Suppressor macrophage treated with lipopolysaccharide for 1 hour (primary cell): Measurements from ENCODE around the gene SORCS3.
A peak's percentile ranks its signal among the peaks of the same experiment; 100 is the strongest.

Experiments used
- DNase-seq, 3 donors: peaks; one replicate each; pipeline ENCODE4 v3.0.0-alpha.2; 2020 to 2022

Gene SORCS3

DNA sequence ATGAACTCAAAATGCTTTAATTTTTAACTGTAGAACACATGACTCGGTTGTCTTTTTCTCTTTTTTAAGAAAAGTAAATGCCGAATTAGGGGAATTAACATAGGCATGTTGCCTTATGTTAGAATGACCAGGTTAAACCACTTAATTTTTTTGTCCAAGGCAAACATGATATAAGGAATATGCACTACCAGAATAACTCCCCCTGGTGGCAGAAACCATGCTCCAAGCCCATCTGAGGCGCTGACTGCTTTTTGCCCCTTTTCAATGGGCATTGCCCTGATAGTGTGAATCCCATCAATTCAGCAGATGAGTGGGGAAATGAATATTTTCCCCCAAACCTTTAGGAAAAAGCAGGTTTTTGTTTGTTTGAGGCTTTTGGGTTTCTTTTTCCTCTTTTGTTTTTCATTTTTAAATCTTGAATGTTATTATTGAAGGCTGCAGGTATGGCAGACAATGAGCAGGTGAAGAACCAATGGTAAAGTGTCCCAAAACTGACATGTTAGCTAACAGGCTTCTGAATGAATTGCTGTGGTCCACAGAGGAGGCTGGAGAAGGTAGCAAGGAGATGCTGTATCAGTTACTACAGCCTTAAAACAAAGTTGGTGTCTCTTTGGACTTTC is 284.3 kb downstream of the SORCS3 start:
- DNase-seq = peak; percentile 57 to 67 (median 60)

DNA sequence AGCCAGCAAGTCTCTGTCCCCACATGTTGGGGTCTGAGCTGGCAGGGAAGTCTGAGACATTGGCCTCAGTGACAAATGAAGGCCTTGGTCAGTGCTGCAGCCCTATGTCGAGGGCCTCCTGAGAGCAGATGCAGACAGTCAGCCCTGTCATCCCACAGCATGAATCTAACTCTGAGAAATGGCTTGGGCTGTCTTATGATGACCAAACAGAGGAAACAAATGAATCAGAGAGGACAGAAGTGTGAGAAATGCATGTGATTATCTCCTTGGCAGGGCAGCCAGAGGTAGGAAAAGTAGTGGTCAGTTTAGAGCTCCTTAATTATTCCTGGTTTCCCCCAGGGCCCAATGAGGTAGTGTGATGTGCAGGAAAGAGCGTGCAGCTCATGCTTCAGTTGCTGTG is 287.6 kb downstream of the SORCS3 start:
- no peak for DNase-seq

DNA sequence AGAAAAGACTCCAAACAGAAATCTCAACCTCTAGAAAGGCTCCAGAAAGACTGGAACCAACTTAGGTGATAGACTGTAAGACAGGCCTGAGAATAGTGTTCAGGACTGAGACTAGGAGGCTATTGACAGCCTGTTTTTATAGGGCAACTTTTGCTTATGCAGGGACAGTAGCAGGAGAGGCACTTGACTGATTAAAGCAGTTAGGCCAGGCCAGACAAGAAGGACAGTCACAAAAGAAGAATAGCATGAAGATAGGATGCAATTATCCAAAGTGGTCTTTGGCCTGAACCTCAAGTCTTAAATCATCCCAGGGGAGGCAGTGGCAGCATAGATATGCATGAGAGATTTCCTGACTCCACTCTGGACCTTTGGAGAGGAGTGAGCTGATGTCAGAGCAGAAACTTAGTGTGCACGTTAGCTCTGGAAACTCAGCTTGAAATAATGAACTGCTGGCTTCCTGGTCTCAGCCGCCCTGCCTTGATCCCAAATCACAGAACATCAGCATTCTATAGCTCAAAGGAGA is 290.6 kb downstream of the SORCS3 start:
- DNase-seq = no peak

DNA sequence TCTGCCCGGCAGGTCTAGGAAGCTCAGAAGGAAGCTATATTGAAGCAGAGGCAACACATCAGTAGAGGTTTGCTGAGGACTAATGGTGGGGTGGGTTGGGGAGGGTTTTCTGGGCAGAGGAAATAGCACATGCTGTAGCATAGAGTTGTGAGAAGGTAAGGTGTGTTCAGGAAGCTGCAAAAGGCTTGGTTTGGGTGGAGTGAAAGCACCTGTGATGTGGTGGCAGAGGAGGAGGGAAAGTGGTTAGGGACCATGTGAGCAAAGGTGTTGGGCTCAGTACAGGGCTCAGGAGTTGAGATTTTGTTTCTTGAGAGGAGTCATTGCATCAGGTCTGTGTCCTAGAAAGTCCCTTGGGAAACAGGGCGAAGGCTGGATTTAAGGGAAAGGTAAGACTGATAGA is 294.6 kb downstream of the SORCS3 start:
- no peak for DNase-seq

DNA sequence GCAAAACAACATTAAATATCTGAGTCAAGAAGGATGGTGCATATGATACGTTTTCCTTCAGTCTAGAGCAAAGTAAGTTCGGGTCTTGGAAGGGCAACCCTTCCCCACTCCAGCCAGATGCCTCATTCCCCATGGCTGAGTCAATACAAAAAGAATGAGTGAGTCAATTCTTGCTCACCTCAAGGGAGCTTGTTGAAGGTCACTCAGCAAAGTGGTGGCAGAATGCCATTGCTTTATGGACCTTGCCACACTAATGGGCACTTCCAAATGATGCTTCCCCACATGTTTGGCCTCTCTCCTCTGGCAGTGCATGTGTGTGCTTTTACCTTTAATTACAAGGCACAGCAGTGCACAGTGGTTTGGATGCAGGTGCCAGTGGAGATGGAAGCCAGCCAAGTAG is 296.5 kb downstream of the SORCS3 start:
- no peak for DNase-seq

DNA sequence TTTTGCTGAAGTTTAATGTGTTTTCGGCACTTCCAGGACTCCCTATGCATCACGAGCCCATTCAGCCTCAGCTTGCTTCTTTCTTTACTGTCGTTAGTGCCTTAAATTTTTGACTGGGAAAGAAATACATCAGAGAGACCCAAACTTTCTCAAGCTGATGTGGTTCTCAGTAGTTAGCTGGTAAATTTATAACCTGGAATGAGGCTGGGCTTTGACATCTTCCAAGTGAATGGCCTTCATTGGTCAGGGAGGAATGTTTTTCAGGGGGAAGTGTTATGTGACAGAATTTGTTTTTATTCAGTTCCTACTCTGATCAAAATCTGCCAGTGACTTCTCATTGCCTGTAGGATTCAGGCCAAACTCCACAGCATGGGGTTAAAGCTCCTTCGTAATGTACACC is 296.9 kb downstream of the SORCS3 start:
- no peak for DNase-seq

DNA sequence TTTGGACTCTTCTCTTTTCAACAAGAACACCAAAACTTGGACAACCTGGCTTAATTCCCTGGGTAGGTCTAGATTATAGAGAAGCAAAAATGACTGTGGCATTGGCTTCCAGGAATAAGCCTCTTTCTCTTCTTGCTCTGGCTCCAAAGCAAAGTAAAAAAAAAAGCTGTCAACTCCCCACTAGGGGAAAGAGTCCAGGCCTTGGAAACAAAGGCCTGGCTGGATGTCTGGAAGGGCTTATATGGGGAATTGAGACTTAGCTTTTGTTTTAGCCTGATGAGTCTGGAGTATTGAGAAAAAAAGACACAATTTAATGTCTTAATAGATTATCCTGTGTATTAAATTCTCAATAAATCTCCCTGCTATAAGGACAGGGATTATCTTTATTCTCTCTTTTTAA is 300.6 kb downstream of the SORCS3 start:
- DNase-seq = no peak

DNA sequence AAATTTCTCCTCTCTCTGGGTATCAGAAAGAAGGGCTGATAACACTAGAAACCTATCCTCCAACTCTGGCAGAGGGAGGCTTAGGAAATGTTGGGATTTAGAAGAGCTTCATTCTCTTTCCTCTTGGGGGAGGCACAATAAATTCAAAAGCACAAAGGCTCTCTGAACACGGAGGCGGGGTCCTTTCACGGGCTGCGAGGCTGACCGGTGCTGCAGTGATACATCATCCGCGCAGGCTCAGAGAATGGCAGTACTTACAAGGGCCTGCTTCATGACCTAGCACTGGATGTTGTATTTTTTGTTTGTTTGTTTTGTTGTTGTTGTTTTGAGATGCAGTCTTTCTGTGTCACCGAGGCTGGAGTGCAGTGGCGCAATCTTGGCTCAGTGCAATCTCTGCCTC is 306.2 kb downstream of the SORCS3 start:
- DNase-seq = no peak

DNA sequence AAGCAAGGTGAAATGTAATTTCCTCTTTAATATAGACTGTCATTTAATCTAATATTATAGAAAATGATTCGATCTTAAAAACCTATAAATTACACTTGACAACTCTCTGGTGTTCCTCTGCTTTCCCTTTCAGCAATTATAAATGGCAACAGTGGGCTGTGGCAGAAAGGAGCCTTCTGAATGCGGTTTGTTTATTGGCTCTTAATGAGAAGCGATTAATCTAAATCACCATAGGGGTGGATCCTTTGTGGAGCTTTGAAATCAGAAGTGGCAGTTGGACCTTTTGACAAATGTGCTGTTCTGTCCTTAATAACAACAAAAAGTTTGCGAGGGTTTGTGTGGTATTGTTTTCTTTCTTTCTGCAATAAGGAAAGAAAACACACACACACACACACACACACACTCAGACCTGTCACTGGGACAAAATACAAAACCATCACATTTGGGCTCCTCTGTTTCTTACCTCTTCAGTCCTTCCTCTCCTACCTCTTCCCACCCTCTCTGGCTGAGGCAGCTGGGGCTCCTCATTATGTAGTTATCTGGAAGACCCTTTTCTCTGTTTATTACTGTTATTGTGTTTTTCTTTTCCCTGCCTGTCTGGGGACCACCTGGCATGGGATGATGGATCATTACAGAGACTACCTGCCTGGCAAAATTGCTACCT is 316.2 kb downstream of the SORCS3 start:
- no peak for DNase-seq

DNA sequence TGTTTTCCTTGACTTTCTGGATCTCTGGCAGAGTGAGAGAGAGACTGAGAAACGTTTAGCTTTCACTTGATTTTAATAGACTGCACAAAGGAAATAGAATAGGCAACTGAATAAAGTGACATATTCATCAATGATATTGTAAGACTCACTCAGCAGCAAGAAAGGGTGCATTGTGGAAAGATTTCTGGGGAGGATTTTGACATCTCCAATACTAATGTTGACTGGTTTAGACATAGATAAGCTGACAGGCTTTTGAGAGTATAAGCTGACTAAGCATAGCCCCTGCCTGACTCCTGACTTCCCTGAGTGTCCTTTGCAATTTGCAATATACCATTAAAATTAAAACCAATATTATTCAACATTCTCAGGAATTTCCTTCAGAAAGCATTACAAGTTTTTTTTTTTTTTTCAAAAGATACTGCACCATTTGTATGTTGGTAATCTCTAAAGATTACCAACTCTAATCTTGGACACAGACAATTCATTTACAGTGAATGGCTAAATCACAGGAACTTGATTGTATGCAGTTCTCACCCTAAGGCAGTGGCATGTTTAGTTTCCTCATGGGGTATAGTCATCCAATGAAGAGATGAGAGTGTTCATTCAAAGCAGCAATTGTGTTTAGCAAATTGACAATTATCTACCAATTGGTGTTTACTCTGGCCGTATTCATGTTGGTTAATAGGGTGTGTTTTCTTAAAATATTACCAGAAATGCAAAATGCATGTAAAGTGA is 325.6 kb downstream of the SORCS3 start:
- DNase-seq = no peak

DNA sequence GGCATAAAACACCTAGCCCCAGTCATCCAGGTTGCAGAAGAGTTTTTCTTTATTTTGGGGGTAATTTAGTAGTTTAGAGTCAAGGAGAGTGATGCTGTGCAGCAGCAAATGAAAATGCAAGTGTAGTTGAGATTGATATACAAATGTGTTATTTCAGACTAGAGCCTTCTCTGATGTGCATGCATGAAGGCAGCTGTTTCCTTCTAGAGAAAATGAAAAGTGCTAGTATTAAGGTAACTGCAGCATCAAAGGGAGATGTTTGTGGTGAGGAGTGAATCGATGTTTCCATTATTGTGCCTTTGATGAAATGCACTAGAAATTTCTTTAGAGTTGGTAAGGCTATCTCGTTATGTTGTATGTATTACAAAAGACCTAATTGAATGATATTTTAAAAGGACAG is 339.3 kb downstream of the SORCS3 start:
- no peak for DNase-seq

DNA sequence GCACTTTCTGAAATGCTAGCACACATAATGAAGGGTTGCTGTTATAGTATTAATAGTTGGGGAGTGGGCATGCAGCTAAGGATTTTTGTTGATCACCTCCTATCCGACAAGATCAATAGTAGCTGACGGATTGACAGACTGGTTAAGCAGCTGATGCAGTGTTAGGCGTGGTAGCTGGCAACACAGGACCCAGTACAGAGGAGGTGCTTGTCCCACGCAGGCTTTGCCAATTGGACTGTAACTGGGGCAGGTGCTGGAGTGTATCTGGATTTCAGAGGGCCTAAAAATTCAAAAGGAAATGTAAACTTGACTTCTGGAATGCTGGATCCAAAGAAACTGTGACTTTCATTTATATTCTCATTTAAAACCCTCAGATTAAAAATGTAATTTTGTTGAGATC is 340.9 kb downstream of the SORCS3 start:
- no peak for DNase-seq

DNA sequence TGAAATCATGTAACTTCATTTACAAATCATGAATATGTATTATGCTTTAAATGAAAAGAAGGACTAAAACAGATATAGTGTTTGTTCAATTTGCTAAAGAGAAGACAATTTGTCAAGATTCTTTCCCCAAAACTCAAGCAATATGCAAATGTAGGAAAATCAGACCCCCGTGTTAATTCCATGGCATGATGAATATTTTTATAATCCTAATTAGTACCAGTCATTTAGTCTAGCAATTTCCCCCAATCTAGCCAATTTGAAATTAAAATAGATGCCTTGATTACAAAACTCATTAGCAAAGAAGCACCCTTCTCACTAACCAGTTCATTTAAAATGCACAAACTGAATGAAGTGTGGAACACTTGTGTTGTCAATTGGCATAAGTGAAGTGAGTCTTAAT is 347.6 kb downstream of the SORCS3 start:
- DNase-seq = no peak

DNA sequence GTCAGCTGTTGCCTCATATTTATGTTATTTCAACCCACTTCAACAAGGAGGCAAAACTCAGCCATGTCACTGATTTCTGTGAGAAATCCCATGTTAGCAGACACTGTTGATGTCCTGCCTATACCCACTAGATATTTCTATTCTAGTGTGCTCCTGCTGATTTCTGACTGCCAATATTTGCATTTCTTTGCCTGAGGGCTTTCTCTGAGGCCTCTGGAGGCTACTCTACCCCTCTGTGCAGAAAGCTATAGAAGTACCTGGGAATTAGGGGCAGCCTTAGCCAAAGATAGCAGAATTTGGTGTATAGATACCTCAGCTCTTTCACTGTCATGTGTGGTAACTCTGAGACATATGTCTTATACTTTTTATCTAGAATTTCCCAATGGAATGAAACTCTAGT is 348.8 kb downstream of the SORCS3 start:
- no peak for DNase-seq

DNA sequence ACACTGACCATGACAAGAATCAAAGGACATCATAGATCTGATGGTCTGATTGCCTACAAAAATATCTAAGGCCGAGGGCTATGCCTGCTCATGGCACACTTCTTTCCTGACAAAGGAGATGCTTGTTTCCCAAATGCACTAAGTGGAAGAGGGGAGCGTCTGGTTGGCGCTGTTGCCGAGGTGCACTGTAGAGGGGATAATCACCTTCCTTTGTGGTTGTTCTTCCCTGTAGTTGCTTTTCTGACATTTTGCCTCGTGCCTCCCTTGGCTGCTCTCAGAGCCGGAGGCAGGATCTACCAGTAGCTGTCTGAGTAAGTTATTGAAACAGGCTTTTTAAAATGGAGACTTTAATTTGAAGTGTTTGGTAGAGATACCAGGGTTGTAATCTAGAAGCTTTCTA is 352.0 kb downstream of the SORCS3 start:
- no peak for DNase-seq

DNA sequence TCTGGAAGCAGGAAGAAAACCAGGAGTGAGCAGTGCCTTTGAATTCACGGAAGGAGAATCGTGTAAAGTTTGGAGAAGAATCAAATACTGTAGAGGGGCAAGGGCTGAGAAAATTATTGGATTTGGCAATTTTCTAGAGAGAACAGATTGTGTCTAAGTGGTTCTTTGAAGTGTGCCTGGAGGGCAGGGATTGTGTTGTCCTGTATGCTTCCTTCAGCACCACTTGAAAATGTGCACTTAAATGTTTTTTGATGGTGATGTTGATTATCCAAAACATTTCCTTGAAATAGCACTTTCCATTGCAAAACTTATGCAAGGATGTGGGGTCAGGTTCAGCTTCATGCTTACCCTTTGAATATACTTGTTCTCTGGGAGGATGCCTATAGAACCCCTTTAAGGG is 360.2 kb downstream of the SORCS3 start:
- DNase-seq = no peak

DNA sequence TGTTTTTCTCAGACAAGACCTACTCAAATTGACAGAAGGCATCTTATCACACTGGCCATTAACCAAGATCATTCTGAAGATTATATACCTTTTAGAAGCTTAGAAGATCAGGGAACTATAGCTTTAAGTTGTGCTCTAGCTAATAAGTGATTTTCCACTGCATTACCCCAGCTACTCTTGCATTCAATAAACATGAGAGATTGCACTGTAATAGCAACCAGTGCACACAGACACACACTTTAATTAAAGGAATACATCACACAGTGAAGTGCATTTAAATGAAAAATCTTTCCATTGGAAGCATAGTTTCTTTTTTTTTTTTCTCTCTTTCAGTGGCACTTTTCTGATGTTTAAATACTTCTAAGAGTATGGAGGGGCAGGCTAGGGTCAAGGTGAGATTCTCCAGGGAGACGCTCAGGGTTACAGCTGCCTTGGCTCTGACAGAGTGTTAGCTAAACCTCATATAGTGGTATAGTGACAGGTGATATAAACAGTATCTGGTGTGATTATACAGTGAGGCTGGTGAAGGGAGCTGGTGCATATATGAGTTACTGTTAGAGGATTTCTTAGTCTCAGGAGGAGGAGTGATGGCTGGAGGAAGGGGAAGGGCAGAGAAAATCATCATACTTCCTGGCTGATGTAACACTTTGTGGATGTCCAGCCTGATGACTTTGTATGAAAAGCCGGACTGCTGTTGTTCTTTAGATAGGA is 369.5 kb downstream of the SORCS3 start:
- no peak for DNase-seq

DNA sequence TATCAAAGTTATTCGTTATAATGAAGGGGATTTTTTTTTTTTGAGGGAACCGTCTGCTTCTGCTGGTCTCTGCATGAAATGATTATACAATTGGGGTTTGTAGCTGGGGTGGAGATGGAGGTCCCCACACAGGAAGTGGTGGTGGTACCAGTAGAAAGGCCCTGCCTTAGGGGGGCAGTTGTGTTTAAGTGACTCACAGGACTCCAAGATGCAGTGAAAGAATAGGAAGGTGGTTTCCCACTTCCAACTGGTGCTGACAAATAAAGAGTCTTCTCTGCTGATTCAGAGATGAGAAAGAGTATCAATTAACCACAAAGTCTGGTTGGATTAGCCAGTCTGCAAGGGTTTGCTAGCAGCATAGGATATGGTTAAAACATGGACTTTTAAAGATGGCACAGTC is 376.0 kb downstream of the SORCS3 start:
- DNase-seq = no peak

DNA sequence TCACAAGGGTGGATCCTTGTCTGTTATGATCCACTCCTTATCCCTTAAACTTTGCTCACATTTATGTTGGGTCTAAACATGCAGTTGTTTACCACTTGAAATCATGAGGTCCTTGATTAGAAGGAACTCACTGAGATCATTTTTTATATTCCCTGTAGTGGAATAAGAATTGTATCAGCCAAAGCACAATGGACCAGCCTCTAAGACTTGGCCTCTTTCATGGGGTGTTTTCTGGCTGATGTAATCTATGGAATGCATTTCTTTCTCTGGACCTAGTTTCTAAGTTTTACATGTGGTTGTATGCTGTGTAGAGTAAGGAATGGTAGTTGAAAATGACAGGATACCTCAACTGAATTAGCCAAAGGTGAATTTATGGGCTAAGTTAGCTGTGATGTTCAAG is 376.6 kb downstream of the SORCS3 start:
- no peak for DNase-seq

DNA sequence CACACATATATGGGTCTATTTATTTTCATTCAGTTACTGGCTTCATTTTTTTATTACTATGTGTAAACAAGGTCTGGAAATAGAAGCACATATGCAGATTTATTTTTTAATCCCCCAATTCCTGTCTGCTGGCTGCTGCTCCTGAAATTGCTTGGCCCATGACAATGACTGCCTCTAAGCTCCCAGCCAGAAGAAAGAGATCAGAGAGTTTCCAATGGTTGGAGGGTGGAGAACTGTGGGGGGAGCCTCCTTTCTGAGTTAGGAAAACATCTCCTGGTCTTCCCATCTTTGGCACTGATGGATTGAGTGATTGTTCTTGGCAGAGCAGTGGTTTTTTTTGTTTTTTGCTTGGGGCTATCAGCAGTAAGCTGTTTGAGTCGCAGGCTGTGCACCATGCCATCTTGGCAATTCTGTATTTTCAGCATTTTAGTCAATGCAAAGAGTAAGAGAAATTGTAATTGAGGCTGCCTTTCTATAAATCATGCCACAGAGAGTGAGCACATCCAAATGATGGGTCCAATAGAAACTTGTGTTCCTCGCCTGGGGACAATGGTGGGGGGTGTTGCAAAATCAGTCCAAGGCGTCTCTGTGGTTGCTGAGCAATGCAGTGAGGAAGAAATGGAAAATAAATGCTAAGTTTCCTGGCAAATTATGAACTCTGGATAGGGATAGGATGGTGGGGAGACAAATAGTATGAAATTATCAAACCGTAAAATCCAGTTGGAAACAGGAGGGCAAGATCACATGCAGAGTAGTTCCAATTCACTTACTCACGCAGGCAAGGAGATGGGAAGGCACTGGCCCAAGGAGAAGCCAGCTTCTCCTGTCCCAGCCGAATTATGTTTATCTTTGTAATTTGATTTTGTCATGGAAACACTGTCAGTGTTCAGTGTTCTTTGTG is 382.4 kb downstream of the SORCS3 start:
- DNase-seq = no peak

DNA sequence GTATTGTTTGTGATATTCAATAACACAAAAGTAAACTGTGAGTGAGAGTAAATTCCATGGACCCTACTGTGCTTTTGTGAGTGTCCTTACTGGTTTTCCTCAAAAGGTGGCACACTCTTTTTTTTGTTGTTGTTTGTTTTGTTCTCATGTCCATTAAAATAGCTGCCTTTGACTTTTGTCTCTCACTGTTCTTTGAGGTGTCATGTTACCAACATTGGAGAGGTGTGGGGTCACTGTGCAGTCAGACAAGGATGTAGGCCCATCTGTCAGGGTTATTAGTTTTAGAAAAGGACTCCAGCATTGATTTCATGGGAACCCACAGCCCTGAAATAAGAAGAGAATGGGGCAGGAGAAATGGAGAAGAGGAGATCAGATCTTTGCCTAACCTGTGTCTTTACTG is 383.1 kb downstream of the SORCS3 start:
- no peak for DNase-seq

DNA sequence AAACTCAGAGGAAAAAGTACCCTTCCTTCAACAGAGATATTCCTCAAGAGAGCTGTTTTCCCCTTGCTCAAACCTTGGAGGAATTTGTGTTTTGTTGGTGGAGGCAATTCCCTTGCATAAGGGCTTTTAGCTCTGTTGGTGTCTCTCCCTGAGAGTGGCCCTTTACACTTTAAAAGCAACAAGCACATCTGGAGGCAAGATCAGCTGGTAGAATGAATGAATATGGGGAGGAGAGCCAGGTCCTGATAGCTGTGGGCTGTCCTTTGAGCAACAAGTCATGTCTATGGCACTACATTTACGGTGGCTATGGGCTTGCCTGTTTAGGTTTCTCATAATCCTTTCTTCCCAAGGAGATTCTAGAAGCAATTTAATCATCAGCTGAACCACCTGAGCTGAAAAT is 384.0 kb downstream of the SORCS3 start:
- no peak for DNase-seq

DNA sequence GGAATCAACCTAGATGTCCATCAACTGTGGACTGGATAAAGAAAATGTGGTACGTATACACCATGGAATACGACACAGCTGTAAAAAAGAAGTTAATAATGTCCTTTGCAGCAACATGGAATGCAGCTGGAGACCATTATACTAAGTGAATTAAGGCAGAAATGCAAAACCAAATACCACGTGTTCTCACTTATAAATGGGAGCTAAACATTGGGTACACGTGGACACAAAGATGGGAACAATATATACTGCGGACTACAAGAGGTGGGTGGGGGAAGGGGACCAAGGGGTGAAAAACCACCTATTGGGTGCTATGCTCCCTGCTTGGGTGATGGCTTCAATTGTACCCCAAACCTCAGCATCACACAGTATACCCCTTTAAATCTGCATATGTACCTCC is 385.5 kb downstream of the SORCS3 start:
- DNase-seq = no peak
